Adrenal gland (tissue), 12 donors: ENCODE results near the gene ZNRF3. TPM values are rescaled to one million over a fixed set of nuclear protein-coding genes. Genes with fewer than 3 reads are reported as not detected.
A peak's percentile ranks its signal among the peaks of the same experiment; 100 is the strongest.

Source experiments
- DNase-seq, 7 donors: peaks; one replicate each; pipeline ENCODE4 v3.0.0-alpha.2; 2019 to 2020
- H3K27ac ChIP-seq, 5 donors: fragments of 200-600 bp; sonication (generic) in 4 of 5; 1 replicate in 3 of 5; 2 replicates in 2 of 5; pipeline versions ENCODE4 v1.5.1 to v1.8.0; 2016 to 2020; ENCODE audit warnings: mild to moderate bottlenecking in 1 of 5
- H3K27me3 ChIP-seq: fragments of 200-600 bp; 2 replicates; pipeline ENCODE4 v1.8.0; 2021
- H3K36me3 ChIP-seq, 2 donors: fragments of 200-600 bp; replicated peaks in 1 of 2; 1 replicate in 1 of 2; 2 replicates in 1 of 2; pipeline versions ENCODE4 v1.5.1 to v1.8.0; 2018 to 2022
- H3K4me1 ChIP-seq, 2 donors: fragments of 200-600 bp; replicated peaks in 1 of 2; 1 replicate in 1 of 2; 2 replicates in 1 of 2; pipeline versions ENCODE4 v1.5.1 to v1.8.0; 2018 to 2021
- H3K4me3 ChIP-seq, 4 donors: fragments of 200-600 bp; sonication (generic) in 3 of 4; one replicate each; pipeline ENCODE4 v1.5.1; 2016 to 2018
- H3K9me3 ChIP-seq, 3 donors: fragments of 200-600 bp; sonication (generic) in 1 of 3; replicated peaks in 1 of 3; 1 replicate in 2 of 3; 2 replicates in 1 of 3; pipeline versions ENCODE4 v1.5.1 to v1.8.0; 2016 to 2021
- CTCF ChIP-seq, 6 experiments: fragments of 450-650 bp in 4 of 6; fragments of 200-600 bp in 2 of 6; sonication (generic) in 1 of 6; IDR thresholded peaks; 1 replicate in 5 of 6; 2 replicates in 1 of 6; pipeline versions ENCODE4 v1.5.1 to v1.8.0; 2016 to 2021; ENCODE audit warnings: antibody characterized with exemption in 6 of 6, mild to moderate bottlenecking in 2 of 6, moderate library complexity in 1 of 6
- POLR2A ChIP-seq, 2 donors: fragments of 450-650 bp; IDR thresholded peaks; one replicate each; pipeline ENCODE4 v1.6.1; 2017; ENCODE audit warnings: antibody characterized with exemption in 2 of 2, mild to moderate bottlenecking in 2 of 2, moderate library complexity in 1 of 2
- WGBS, 4 donors: extraction: QIAGEN DNeasy Blood & Tissue Kit in 2 of 4; methylation state at CpG; one replicate each; pipeline versions ENCODE4 v1.1.5 to v1.1.7; 2013 to 2017; 5-methylcytosine and 5-hydroxymethylcytosine counted together
- intact Hi-C, 2 donors: fragments of 100-400 bp; cut with DNase I; formaldehyde crosslinking; loops; one replicate each; pipeline versions ENCODE4 v1.14.1 to v1.15.0; 2022 to 2023
- polyA plus RNA-seq, 3 donors: library from polyadenylated mRNA; stranded (reverse); fragments of 200-250 nt in 2 of 3; fragments of 350-450 nt in 1 of 3; fragmentation: Illumina TruSeq in 1 of 3; extraction: RNeasy Lipid Tissue Mini Kit (QIAGEN cat#74804) in 1 of 3; gene quantifications; one replicate each; pipeline ENCODE4 v1.2.3, GENCODE V29; 2013 to 2014
- total RNA-seq, 9 donors: library from RNA; depleted of rRNA in 4 of 9; stranded (reverse); fragments of >200 nt in 4 of 9; fragments of 120-200 nt in 1 of 9; fragmentation: NEBNext Ultra II Directional in 1 of 9; extraction: Animal tissue kit (Norgen Biotek cat#: 25700) in 1 of 9; gene quantifications; one replicate each; pipeline versions ENCODE4 v1.1.0 to v1.2.4, GENCODE V29; 2013 to 2023
- donor health status: healthy with polysubstance abuse.
- donor health status: Bipolar disorder and iron deficiency.
- donor health status: DM: yes; HTN: yes; CAD: no.
- donor health status: DM: no; HTN: no; CAD: no.
- donor health status: DM: no; HTN: no; CAD: no.
- donor health status: DM: yes; HTN: yes; CAD: no.

Gene ZNRF3
- total and polyA plus RNA-seq, 12 donors, result 3.1 to 40.9 (median 17.0) TPM

GRCh38 chr22:28855355-28856094 is 27.8 kb upstream of the ZNRF3 start:
- Histone ChIP-seq H3K4me1 (peaks cover 0 to 7% of the 10 kb centered on the region in 2 donors), H3K27ac (no peak overlapping the region), H3K4me3 (no peak overlapping the region), H3K27me3 (no peaks in the 10 kb centered on the region), H3K9me3 (no peaks in the 10 kb centered on the region), H3K36me3 (no peaks in the 10 kb centered on the region)
- intact Hi-C loops, result loop anchor here (5.0 to 10.0 kb wide), 2 partner anchors 182 to 299 kb away; no protein-coding TSS in a partner anchor
- peak; percentile 37 to 79 (median 64) for DNase-seq
- 11 to 21% (median 17%) methylated on average over 6 of the region's 6 CpGs for WGBS, 4 donors
- peak; percentile 84 to 97 (median 94) for TF ChIP-seq CTCF (IDR thresholded peaks at IDR 0.05)
- no peak for TF ChIP-seq POLR2A (IDR thresholded peaks at IDR 0.05)

- DNase-seq, result no peak
- H3K4me1 ChIP-seq, result peaks cover 0 to 7% of the 10 kb centered on the region in 2 donors
- no peaks in the 10 kb centered on the region for H3K36me3 ChIP-seq
- no peak overlapping the region for H3K27ac ChIP-seq
- 82 to 100% (median 89%) methylated on average over 1 of the region's 1 CpG for WGBS, 4 donors
- TF ChIP-seq CTCF (IDR thresholded peaks at IDR 0.05), result no peak
- no peak for TF ChIP-seq POLR2A (IDR thresholded peaks at IDR 0.05)
- no peaks in the 10 kb centered on the region for H3K9me3 ChIP-seq
- no peaks in the 10 kb centered on the region for H3K27me3 ChIP-seq
- intact Hi-C loops, result loop anchor here (5.0 to 10.0 kb wide), 2 partner anchors 181 to 299 kb away; no protein-coding TSS in a partner anchor
- no peak overlapping the region for H3K4me3 ChIP-seq
These were observed 27.3 kb upstream of the ZNRF3 start for GRCh38 chr22:28856095-28856455.

GRCh38 chr22:28857288-28857687 is 26.1 kb upstream of the ZNRF3 start:
- intact Hi-C loops, result loop anchor here (5.0 to 10.0 kb wide), 2 partner anchors 180 to 298 kb away; no protein-coding TSS in a partner anchor
- DNase-seq, result peak in 2 of 7 donors; percentile 31 to 42
- Histone ChIP-seq H3K36me3 (no peaks in the 10 kb centered on the region), H3K4me1 (peaks cover 0 to 7% of the 10 kb centered on the region in 2 donors), H3K27ac (no peak overlapping the region), H3K9me3 (no peaks in the 10 kb centered on the region), H3K4me3 (no peak overlapping the region), H3K27me3 (no peaks in the 10 kb centered on the region)
- no peak for TF ChIP-seq CTCF (IDR thresholded peaks at IDR 0.05)
- no peak for TF ChIP-seq POLR2A (IDR thresholded peaks at IDR 0.05)
- 62 to 76% (median 67%) methylated on average over 6 of the region's 6 CpGs for WGBS, 4 donors

GRCh38 chr22:28864878-28865596 is 18.3 kb upstream of the ZNRF3 start:
- Histone ChIP-seq H3K27ac (no peak overlapping the region), H3K36me3 (no peaks in the 10 kb centered on the region), H3K4me1 (no peaks in the 10 kb centered on the region), H3K9me3 (no peaks in the 10 kb centered on the region), H3K27me3 (no peaks in the 10 kb centered on the region), H3K4me3 (no peak overlapping the region)
- intact Hi-C loops, result no loop called here
- DNase-seq, result no peak
- 87 to 96% (median 90%) methylated on average over 7 to 8 of the region's 8 CpGs for WGBS, 4 donors
- TF ChIP-seq CTCF (IDR thresholded peaks at IDR 0.05) (no peak), POLR2A (IDR thresholded peaks at IDR 0.05) (no peak)
